NB4 (cell line): ENCODE data around the gene OLFML2B.

ENCODE experiments used
- DNase-seq: peaks from one replicate; pipeline ENCODE4 v3.0.0; 2010; ENCODE audit warnings: low read depth
- H3K4me3 ChIP-seq: one replicate; pipeline ENCODE4 v1.5.1; 2011; ENCODE audit warnings: mild to moderate bottlenecking, low read depth, low read length, moderate library complexity
- MAX ChIP-seq: IDR thresholded peaks from 2 replicates; pipeline ENCODE4 v1.6.1; 2011; ENCODE audit warnings: low read depth, low read length
- MYC ChIP-seq: IDR thresholded peaks from 2 replicates; pipeline ENCODE4 v1.6.1; 2011; ENCODE audit warnings: low read depth, low read length
- POLR2A ChIP-seq: IDR thresholded peaks from 2 replicates; pipeline ENCODE4 v1.6.1; 2011; ENCODE audit warnings: mild to moderate bottlenecking; ENCODE audit not compliant: insufficient read length; ENCODE audit errors: extremely low read depth
- TF ChIP-seq, protein P1 (sequence below): IDR thresholded peaks from one replicate; pipeline ENCODE4 v1.5.1; 2012; ENCODE audit warnings: low read depth, low read length

The OLFML2B gene

GRCh38 chr1:162029157-162029556, 5.5 kb upstream of the OLFML2B start:
- no peak overlapping the region for H3K4me3 ChIP-seq
- no peak for DNase-seq
- no peak for TF ChIP-seq MAX
- no peak for TF ChIP-seq MYC
- TF ChIP-seq, protein P1, sequence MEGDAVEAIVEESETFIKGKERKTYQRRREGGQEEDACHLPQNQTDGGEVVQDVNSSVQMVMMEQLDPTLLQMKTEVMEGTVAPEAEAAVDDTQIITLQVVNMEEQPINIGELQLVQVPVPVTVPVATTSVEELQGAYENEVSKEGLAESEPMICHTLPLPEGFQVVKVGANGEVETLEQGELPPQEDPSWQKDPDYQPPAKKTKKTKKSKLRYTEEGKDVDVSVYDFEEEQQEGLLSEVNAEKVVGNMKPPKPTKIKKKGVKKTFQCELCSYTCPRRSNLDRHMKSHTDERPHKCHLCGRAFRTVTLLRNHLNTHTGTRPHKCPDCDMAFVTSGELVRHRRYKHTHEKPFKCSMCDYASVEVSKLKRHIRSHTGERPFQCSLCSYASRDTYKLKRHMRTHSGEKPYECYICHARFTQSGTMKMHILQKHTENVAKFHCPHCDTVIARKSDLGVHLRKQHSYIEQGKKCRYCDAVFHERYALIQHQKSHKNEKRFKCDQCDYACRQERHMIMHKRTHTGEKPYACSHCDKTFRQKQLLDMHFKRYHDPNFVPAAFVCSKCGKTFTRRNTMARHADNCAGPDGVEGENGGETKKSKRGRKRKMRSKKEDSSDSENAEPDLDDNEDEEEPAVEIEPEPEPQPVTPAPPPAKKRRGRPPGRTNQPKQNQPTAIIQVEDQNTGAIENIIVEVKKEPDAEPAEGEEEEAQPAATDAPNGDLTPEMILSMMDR: no peak
- TF ChIP-seq POLR2A: no peak

GRCh38 chr1:162028726-162029125, 5.1 kb upstream of the OLFML2B start:
- DNase-seq: peak; percentile 34
- H3K4me3 ChIP-seq: no peak overlapping the region
- TF ChIP-seq MYC (no peak), POLR2A (no peak), MAX (no peak)
- TF ChIP-seq, protein P1: no peak

DNA sequence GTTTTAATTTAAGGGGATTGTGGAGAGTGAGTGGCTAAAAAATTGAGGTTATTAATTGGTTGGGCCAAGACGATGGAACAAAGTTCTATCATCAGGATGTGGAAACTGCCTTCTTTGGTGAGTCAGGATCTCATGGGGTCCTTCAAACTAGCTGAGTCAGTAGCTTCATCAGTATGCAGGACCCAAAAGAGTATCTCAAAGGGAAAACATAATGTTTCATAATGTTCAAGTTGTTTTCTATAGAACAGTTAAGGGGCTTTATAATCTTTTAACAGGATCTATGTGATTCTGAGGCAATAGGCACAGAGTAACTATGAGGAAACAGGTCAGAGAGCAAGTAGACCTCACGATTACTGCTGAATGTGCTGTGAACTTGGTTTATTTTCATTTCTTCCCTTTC, 3.2 kb upstream of the OLFML2B start:
- DNase-seq: peak; percentile 19
- no peak overlapping the region for H3K4me3 ChIP-seq
- TF ChIP-seq, protein P1: no peak
- no peak for TF ChIP-seq MYC
- no peak for TF ChIP-seq POLR2A
- TF ChIP-seq MAX: no peak

GRCh38 chr1:162025541-162025940, 1.9 kb upstream of the OLFML2B start:
- H3K4me3 ChIP-seq: no peak overlapping the region
- no peak for DNase-seq
- no peak for TF ChIP-seq MYC
- no peak for TF ChIP-seq MAX
- TF ChIP-seq, protein P1: no peak
- TF ChIP-seq POLR2A: no peak

GRCh38 chr1:162023181-162023546, 505 bp downstream of the OLFML2B start:
- no peak for DNase-seq
- H3K4me3 ChIP-seq: no peak overlapping the region
- TF ChIP-seq POLR2A (no peak), MYC (no peak), MAX (no peak)
- TF ChIP-seq, protein P1: no peak

DNA sequence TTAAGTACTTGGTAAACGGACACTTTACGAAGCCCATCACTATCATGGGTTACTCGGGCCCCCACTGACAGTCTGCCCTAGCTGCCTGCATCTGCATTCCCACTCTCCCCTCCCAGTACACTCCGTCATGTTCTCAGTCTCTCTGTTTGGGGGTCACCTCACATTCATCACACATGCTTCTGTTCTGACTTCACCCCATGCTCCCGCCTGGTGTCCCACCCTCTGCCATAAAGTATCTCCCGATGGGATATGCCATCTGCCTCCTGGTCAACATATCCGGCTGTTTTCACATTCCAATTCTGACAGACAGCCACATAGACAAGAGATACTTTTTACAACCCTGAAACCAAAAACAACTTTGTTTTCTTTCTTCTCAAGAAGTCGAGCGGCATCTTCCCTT, 1.0 kb downstream of the OLFML2B start:
- no peak overlapping the region for H3K4me3 ChIP-seq
- DNase-seq: no peak
- TF ChIP-seq, protein P1: no peak
- no peak for TF ChIP-seq POLR2A
- TF ChIP-seq MYC: no peak
- no peak for TF ChIP-seq MAX
